ENCODE data around the gene PRADC1. TPM values are rescaled to one million over a fixed set of nuclear protein-coding genes. Genes with fewer than 3 reads are reported as not detected.

PRADC1 gene
- total and polyA plus RNA-seq, 4 donors = 12.1 to 41.4 (median 30.6) TPM

DNA sequence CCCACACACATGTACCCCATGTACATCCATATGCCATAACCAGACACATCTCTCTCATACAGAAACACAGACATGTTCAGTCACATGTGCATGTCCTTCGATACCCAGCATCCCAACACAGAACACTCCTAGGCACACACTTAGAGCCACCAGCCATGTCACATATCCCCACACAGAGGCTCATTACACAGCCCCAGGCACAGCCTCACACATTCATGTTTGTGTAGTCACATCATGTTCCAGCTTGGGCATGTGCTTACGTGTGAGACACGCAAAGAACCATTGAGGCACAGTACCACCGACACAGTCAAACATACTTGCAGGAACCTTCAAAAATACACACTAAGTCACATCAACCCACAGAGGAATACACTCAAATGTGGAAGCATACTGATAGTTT is 34.0 kb upstream of the PRADC1 start:
- H3K4me1 ChIP-seq (ENCODE audit: control insufficient read depth in 4 of 4, insufficient read depth in 4 of 4, low read length in 3 of 4) = peaks cover 3 to 12% (median 7%) of the 10 kb centered on the region in 4 donors
- TF ChIP-seq FOXA2 (IDR thresholded peaks at IDR 0.05) = no peak
- no peak for TF ChIP-seq TAF1 (conservative IDR thresholded peaks at IDR 0.05)
- no peak for TF ChIP-seq YY1 (IDR thresholded peaks at IDR 0.05)
- no peak for TF ChIP-seq HNF4A (conservative IDR thresholded peaks at IDR 0.05)
- TF ChIP-seq RXRA (IDR thresholded peaks at IDR 0.05) = no peak
- TF ChIP-seq, protein P1, sequence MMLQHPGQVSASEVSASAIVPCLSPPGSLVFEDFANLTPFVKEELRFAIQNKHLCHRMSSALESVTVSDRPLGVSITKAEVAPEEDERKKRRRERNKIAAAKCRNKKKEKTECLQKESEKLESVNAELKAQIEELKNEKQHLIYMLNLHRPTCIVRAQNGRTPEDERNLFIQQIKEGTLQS (IDR thresholded peaks at IDR 0.05) = no peak
- TF ChIP-seq, protein P2, sequence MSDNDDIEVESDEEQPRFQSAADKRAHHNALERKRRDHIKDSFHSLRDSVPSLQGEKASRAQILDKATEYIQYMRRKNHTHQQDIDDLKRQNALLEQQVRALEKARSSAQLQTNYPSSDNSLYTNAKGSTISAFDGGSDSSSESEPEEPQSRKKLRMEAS (IDR thresholded peaks at IDR 0.05) = no peak
- no peak for TF ChIP-seq HNF4G (IDR thresholded peaks at IDR 0.05)
- TF ChIP-seq, protein P3, sequence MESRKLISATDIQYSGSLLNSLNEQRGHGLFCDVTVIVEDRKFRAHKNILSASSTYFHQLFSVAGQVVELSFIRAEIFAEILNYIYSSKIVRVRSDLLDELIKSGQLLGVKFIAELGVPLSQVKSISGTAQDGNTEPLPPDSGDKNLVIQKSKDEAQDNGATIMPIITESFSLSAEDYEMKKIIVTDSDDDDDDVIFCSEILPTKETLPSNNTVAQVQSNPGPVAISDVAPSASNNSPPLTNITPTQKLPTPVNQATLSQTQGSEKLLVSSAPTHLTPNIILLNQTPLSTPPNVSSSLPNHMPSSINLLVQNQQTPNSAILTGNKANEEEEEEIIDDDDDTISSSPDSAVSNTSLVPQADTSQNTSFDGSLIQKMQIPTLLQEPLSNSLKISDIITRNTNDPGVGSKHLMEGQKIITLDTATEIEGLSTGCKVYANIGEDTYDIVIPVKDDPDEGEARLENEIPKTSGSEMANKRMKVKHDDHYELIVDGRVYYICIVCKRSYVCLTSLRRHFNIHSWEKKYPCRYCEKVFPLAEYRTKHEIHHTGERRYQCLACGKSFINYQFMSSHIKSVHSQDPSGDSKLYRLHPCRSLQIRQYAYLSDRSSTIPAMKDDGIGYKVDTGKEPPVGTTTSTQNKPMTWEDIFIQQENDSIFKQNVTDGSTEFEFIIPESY (IDR thresholded peaks at IDR 0.05) = no peak
- no peak for TF ChIP-seq NR2F2 (IDR thresholded peaks at IDR 0.05)
- no peak for TF ChIP-seq GABPA (IDR thresholded peaks at IDR 0.05 in 1 of 2, conservative IDR thresholded peaks at IDR 0.05 in 1 of 2)
- no peak for TF ChIP-seq FOXA1 (IDR thresholded peaks at IDR 0.05)
- no peak for TF ChIP-seq EGR1 (IDR thresholded peaks at IDR 0.05; ENCODE audit: low read depth in 2 of 2)
- TF ChIP-seq RAD21 (IDR thresholded peaks at IDR 0.05) = no peak
- TF ChIP-seq, protein P4, sequence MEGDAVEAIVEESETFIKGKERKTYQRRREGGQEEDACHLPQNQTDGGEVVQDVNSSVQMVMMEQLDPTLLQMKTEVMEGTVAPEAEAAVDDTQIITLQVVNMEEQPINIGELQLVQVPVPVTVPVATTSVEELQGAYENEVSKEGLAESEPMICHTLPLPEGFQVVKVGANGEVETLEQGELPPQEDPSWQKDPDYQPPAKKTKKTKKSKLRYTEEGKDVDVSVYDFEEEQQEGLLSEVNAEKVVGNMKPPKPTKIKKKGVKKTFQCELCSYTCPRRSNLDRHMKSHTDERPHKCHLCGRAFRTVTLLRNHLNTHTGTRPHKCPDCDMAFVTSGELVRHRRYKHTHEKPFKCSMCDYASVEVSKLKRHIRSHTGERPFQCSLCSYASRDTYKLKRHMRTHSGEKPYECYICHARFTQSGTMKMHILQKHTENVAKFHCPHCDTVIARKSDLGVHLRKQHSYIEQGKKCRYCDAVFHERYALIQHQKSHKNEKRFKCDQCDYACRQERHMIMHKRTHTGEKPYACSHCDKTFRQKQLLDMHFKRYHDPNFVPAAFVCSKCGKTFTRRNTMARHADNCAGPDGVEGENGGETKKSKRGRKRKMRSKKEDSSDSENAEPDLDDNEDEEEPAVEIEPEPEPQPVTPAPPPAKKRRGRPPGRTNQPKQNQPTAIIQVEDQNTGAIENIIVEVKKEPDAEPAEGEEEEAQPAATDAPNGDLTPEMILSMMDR (IDR thresholded peaks at IDR 0.05; ENCODE audit: low read depth, low read length, missing input control) = no peak
- TF ChIP-seq, protein P5, sequence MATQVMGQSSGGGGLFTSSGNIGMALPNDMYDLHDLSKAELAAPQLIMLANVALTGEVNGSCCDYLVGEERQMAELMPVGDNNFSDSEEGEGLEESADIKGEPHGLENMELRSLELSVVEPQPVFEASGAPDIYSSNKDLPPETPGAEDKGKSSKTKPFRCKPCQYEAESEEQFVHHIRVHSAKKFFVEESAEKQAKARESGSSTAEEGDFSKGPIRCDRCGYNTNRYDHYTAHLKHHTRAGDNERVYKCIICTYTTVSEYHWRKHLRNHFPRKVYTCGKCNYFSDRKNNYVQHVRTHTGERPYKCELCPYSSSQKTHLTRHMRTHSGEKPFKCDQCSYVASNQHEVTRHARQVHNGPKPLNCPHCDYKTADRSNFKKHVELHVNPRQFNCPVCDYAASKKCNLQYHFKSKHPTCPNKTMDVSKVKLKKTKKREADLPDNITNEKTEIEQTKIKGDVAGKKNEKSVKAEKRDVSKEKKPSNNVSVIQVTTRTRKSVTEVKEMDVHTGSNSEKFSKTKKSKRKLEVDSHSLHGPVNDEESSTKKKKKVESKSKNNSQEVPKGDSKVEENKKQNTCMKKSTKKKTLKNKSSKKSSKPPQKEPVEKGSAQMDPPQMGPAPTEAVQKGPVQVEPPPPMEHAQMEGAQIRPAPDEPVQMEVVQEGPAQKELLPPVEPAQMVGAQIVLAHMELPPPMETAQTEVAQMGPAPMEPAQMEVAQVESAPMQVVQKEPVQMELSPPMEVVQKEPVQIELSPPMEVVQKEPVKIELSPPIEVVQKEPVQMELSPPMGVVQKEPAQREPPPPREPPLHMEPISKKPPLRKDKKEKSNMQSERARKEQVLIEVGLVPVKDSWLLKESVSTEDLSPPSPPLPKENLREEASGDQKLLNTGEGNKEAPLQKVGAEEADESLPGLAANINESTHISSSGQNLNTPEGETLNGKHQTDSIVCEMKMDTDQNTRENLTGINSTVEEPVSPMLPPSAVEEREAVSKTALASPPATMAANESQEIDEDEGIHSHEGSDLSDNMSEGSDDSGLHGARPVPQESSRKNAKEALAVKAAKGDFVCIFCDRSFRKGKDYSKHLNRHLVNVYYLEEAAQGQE (IDR thresholded peaks at IDR 0.05) = no peak
- TF ChIP-seq JUND (IDR thresholded peaks at IDR 0.05) = no peak
- TF ChIP-seq SP1 (IDR thresholded peaks at IDR 0.05) = no peak
- peaks cover 0 to 7% (median 0%) of the 10 kb centered on the region in 4 donors for H3K27me3 ChIP-seq (ENCODE audit: control insufficient read depth in 4 of 4, insufficient read depth in 4 of 4, low read length in 3 of 4)
- H3K36me3 ChIP-seq (ENCODE audit: control insufficient read depth in 4 of 4, insufficient read depth in 3 of 4, low read depth in 1 of 4, low read length in 3 of 4) = no peaks in the 10 kb centered on the region
- H3K27ac ChIP-seq (ENCODE audit: low read depth in 1 of 2, low read length in 2 of 2) = no peak overlapping the region
- WGBS = 92% methylated on average over 4 of the region's 4 CpGs
- DNase-seq (ENCODE audit: low spot score) = no peak
- H3K4me3 ChIP-seq (ENCODE audit: low read depth in 1 of 3, low read length in 3 of 3) = no peak overlapping the region
- H3K9ac ChIP-seq (ENCODE audit: low read depth in 1 of 2, low read length in 2 of 2) = no peak overlapping the region
- H3K9me3 ChIP-seq (ENCODE audit: control insufficient read depth in 4 of 4, low read length in 3 of 4) = no peaks in the 10 kb centered on the region

Data from liver (tissue), 9 donors.